Left lung (tissue), 10 donors: ENCODE data around the gene ACTL8. TPM values are rescaled to one million over a fixed set of nuclear protein-coding genes. Genes with fewer than 3 reads are reported as not detected.

ENCODE experiments used
- ATAC-seq: fragments of 200-7000 bp; cut with Tn5 transposase; one replicate; pipeline ENCODE4 v1.9.1; 2020; ENCODE audit warnings: moderate library complexity
- DNase-seq, 4 donors: peaks; one replicate each; pipeline ENCODE4 v3.0.0-alpha.2; 2013 to 2020
- H3K27ac ChIP-seq, 2 donors: fragments of 200-600 bp; sonication (generic) in 1 of 2; one replicate each; pipeline versions ENCODE4 v1.5.0 to v1.8.0; 2020 to 2021
- H3K27me3 ChIP-seq, 2 donors: fragments of 200-600 bp; sonication (generic) in 1 of 2; one replicate each; pipeline versions ENCODE4 v1.5.0 to v1.8.0; 2020 to 2021
- H3K36me3 ChIP-seq, 2 donors: fragments of 200-600 bp; sonication (generic) in 1 of 2; one replicate each; pipeline versions ENCODE4 v1.5.0 to v1.8.0; 2020 to 2021
- H3K4me1 ChIP-seq, 2 donors: fragments of 200-600 bp; one replicate each; pipeline ENCODE4 v1.8.0; 2021
- H3K4me3 ChIP-seq, 2 donors: fragments of 200-600 bp; sonication (generic) in 1 of 2; one replicate each; pipeline versions ENCODE4 v1.5.0 to v1.8.0; 2020 to 2021; ENCODE audit warnings: mild to moderate bottlenecking in 1 of 2
- H3K9me3 ChIP-seq, 2 donors: fragments of 200-600 bp; sonication (generic) in 1 of 2; one replicate each; pipeline versions ENCODE4 v1.5.0 to v1.8.0; 2020 to 2021
- intact Hi-C, 2 donors: fragments of 100-400 bp; cut with DNase I; formaldehyde crosslinking; loops; one replicate each; pipeline versions ENCODE4 v1.11.2 to v1.14.2; 2022
- polyA plus RNA-seq, 6 donors: library from polyadenylated mRNA; unstranded; fragments of 120-200 nt; gene quantifications; one replicate each; pipeline ENCODE4 v1.2.1, GENCODE V29; 2013; ENCODE audit not compliant: insufficient read length in 6 of 6
- total RNA-seq, 2 donors: library from RNA; stranded (reverse); fragmentation: NEBNext Ultra II Directional; extraction: Animal tissue kit (Norgen Biotek cat#: 25700); gene quantifications; one replicate each; pipeline ENCODE4 v1.2.1, GENCODE V29; 2021
- TF ChIP-seq, protein P1 (sequence below), 2 donors: fragments of 200-600 bp; sonication (generic) in 1 of 2; IDR thresholded peaks; one replicate each; pipeline versions ENCODE4 v1.5.0 to v1.8.0; 2021; ENCODE audit warnings: antibody characterized with exemption in 2 of 2
- donor health status: DM: no; HTN: yes; CAD: no.
- donor health status: DM: no; HTN: no; CAD: no.

Gene ACTL8
- total and polyA plus RNA-seq, 8 donors = not detected

DNA sequence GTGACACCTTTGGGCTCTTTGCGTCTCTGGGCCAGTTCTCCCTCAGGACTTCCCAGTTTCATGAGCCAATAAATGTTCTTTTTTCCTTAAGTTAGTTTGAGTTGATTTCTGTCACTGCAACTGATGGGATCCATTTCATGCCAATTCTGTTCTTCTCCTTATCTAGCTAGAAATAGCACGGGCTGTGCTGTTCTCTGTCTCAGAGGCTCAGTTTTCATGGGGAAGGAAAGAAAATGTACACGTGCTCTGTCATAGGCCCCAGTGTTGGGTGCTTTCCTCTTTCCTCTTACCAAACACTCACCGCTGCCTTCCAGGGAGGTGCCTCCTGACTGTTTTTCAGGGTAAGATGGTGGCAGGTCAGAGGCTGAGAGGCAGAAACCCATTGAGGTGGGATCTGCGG, 43.2 kb upstream of the ACTL8 start:
- no peak overlapping the region for H3K27ac ChIP-seq
- ATAC-seq (no peak), DNase-seq (no peak)
- no peaks in the 10 kb centered on the region for H3K4me1 ChIP-seq
- no peak overlapping the region for H3K4me3 ChIP-seq
- H3K9me3 ChIP-seq = no peaks in the 10 kb centered on the region
- H3K36me3 ChIP-seq = no peaks in the 10 kb centered on the region
- TF ChIP-seq, protein P1, sequence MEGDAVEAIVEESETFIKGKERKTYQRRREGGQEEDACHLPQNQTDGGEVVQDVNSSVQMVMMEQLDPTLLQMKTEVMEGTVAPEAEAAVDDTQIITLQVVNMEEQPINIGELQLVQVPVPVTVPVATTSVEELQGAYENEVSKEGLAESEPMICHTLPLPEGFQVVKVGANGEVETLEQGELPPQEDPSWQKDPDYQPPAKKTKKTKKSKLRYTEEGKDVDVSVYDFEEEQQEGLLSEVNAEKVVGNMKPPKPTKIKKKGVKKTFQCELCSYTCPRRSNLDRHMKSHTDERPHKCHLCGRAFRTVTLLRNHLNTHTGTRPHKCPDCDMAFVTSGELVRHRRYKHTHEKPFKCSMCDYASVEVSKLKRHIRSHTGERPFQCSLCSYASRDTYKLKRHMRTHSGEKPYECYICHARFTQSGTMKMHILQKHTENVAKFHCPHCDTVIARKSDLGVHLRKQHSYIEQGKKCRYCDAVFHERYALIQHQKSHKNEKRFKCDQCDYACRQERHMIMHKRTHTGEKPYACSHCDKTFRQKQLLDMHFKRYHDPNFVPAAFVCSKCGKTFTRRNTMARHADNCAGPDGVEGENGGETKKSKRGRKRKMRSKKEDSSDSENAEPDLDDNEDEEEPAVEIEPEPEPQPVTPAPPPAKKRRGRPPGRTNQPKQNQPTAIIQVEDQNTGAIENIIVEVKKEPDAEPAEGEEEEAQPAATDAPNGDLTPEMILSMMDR (IDR thresholded peaks at IDR 0.05) = no peak
- H3K27me3 ChIP-seq = peaks cover 0 to 30% of the 10 kb centered on the region in 2 donors
- intact Hi-C loops = no loop called here

DNA sequence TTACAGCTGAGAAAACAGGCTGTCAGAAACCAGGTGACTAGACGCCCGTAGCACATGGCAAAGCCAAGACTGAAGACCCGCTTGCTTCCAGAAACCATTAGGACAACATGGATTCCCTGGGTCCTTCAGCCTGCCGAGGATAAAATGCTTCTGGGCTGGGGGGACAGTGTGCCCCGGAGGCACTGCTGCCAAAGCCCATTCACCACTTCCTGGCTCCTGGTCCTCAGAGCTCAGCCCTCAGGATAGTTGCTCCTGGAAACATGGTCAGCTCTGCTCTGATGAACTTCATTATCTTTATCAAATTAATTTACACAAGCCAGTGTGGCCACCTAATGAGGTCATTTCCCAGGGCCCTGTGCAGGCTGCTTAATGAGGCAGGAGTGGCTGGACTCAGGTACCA, 41.1 kb upstream of the ACTL8 start:
- H3K9me3 ChIP-seq = no peaks in the 10 kb centered on the region
- intact Hi-C loops = no loop called here
- TF ChIP-seq, protein P1 (IDR thresholded peaks at IDR 0.05) = no peak

DNA sequence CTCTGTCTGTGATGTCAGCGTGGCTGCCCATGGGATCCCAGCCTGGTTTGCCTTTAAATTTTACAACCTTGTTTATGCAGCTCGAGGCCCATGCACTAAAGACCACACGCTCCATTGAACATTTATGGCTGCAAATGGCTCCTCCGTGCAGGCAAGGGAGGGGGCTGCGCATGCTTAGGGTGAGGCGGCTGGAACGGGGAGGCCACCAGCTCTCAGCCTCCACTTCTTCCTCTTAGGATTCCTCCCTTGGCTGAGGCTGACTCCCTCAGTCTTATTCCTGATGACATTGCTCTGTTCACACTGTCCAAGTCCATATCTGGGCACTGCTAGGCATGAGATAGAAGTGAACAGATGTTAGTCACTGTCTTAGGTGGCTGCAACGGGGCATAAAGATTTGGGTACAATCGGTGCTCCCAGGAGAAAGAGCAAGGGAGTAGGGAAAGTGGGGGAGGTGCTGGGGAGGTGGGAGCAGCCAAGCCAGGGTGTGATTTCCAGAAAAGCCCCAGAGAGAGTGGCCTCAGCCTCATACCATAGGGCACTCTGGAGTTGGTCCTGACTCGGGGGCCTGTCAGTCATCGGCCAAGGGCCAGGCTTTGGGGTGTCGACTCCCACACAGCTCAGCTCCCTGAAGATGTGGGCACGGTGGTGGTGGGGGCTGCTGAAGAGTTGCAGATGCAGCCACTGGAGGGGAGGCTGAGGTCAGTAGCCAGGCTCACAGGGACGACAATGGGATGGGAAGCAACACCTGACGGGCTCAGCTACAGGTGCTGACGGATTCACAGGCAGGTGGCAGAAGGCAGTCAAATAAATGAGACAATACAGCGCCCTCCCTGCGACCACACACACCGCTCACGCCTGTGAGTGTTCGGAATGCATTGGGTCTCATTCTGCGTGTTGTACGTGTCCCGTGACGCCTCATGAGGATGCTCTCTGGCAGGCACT, 37.3 kb upstream of the ACTL8 start:
- Histone ChIP-seq H3K4me1 (no peaks in the 10 kb centered on the region), H3K9me3 (no peaks in the 10 kb centered on the region), H3K4me3 (no peak overlapping the region), H3K27me3 (peaks cover 0 to 23% of the 10 kb centered on the region in 2 donors), H3K27ac (no peak overlapping the region), H3K36me3 (no peaks in the 10 kb centered on the region)
- intact Hi-C loops = no loop called here
- TF ChIP-seq, protein P1 (IDR thresholded peaks at IDR 0.05) = no peak
- ATAC-seq = no peak
- no peak for DNase-seq

More for the DNA sequence above, 41.1 kb upstream of the ACTL8 start:
- H3K4me1 ChIP-seq = no peaks in the 10 kb centered on the region
- DNase-seq (no peak), ATAC-seq (no peak)
- H3K27me3 ChIP-seq = peaks cover 0 to 23% of the 10 kb centered on the region in 2 donors
- H3K4me3 ChIP-seq = no peak overlapping the region
- no peak overlapping the region for H3K27ac ChIP-seq
- no peaks in the 10 kb centered on the region for H3K36me3 ChIP-seq

GRCh38 chr1:17719874-17720273, 35.3 kb upstream of the ACTL8 start:
- ATAC-seq (no peak), DNase-seq (no peak)
- TF ChIP-seq, protein P1 (IDR thresholded peaks at IDR 0.05) = no peak
- Histone ChIP-seq H3K27ac (no peak overlapping the region), H3K4me3 (no peak overlapping the region), H3K9me3 (no peaks in the 10 kb centered on the region), H3K4me1 (no peaks in the 10 kb centered on the region), H3K36me3 (no peaks in the 10 kb centered on the region), H3K27me3 (peaks cover 0 to 19% of the 10 kb centered on the region in 2 donors)
- intact Hi-C loops = no loop called here

DNA sequence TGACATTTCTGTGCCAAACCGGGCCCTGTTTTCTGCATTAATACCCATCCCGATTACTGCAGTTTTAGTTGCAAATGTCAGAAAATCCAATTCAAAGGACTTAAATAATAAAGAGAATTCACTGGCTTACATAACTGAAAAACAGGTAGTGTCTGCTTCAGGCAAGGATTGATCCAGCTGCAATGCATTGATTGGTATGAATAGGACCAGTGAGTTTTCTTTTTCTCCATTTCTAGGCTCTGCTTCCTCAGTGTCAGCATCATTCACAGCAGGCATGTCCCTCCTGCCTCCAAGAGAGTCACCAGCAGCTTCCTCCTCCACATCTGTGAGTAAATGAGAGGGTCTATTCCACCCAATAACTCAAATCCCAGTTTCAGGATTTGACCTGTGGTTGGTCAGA, 33.7 kb upstream of the ACTL8 start:
- Histone ChIP-seq H3K4me1 (no peaks in the 10 kb centered on the region), H3K27ac (no peak overlapping the region), H3K4me3 (no peak overlapping the region), H3K9me3 (no peaks in the 10 kb centered on the region), H3K36me3 (no peaks in the 10 kb centered on the region), H3K27me3 (peaks cover 0 to 23% of the 10 kb centered on the region in 2 donors)
- TF ChIP-seq, protein P1 (IDR thresholded peaks at IDR 0.05) = no peak
- no peak for DNase-seq
- no peak for ATAC-seq
- intact Hi-C loops = no loop called here
